Measurements from ENCODE around the gene GPR37. TPM values are rescaled to one million over a fixed set of nuclear protein-coding genes. Genes with fewer than 3 reads are reported as not detected.

GPR37 gene
- total and polyA plus RNA-seq, 10 donors: 0.05 to 6.2 (median 1.7) TPM; not detected in 1

- 48 to 74% (median 68%) methylated on average over 2 of the region's 2 CpGs for WGBS, 5 donors
- Histone ChIP-seq H3K4me3 (no peak overlapping the region), H3K4me1 (no peaks in the 10 kb centered on the region), H3K9me3 (peaks cover 0 to 15% (median 0%) of the 10 kb centered on the region in 8 donors), H3K36me3 (no peaks in the 10 kb centered on the region), H3K27me3 (replicated peaks in 1 of 7) (no peaks in the 10 kb centered on the region), H3K27ac (no peak overlapping the region)
- intact Hi-C loops (cut with DNase I; ENCODE audit: low total_unique reads): no loop called here
- TF ChIP-seq POLR2A (IDR thresholded peaks at IDR 0.05) (no peak), POLR2AphosphoS5 (IDR thresholded peaks at IDR 0.05) (no peak)
- DNase-seq: no peak
Observed at GRCh38 chr7:124800386-124800785, 34.8 kb upstream of the GPR37 start.

GRCh38 chr7:124799448-124799847 is 33.9 kb upstream of the GPR37 start:
- 87 to 96% (median 90%) methylated on average over 6 of the region's 6 CpGs for WGBS, 5 donors
- H3K4me3 ChIP-seq: no peak overlapping the region
- TF ChIP-seq POLR2AphosphoS5 (IDR thresholded peaks at IDR 0.05) (no peak), CTCF (IDR thresholded peaks at IDR 0.05 in 8 of 11, conservative IDR thresholded peaks at IDR 0.05 in 3 of 11) (no peak), POLR2A (IDR thresholded peaks at IDR 0.05) (no peak)
- H3K27ac ChIP-seq: no peak overlapping the region
- H3K9me3 ChIP-seq: peaks cover 0 to 16% (median 0%) of the 10 kb centered on the region in 8 donors
- H3K36me3 ChIP-seq: no peaks in the 10 kb centered on the region
- H3K4me1 ChIP-seq: no peaks in the 10 kb centered on the region
- no peak for DNase-seq
- intact Hi-C loops (cut with DNase I; ENCODE audit: low total_unique reads): no loop called here
- no peaks in the 10 kb centered on the region for H3K27me3 ChIP-seq (replicated peaks in 1 of 7)

- TF ChIP-seq POLR2AphosphoS5 (IDR thresholded peaks at IDR 0.05): no peak
- no peak for TF ChIP-seq POLR2A (IDR thresholded peaks at IDR 0.05)
- no peak for TF ChIP-seq CTCF (IDR thresholded peaks at IDR 0.05 in 8 of 11, conservative IDR thresholded peaks at IDR 0.05 in 3 of 11)
Observed at GRCh38 chr7:124796771-124797170, 31.2 kb upstream of the GPR37 start.

GRCh38 chr7:124792696-124793095 is 27.1 kb upstream of the GPR37 start:
- Histone ChIP-seq H3K4me3 (no peak overlapping the region), H3K27ac (no peak overlapping the region), H3K9me3 (peaks cover 0 to 16% (median 0%) of the 10 kb centered on the region in 8 donors), H3K4me1 (no peaks in the 10 kb centered on the region), H3K36me3 (no peaks in the 10 kb centered on the region), H3K27me3 (replicated peaks in 1 of 7) (peaks cover 0 to 4% (median 0%) of the 10 kb centered on the region in 7 donors)
- intact Hi-C loops (cut with DNase I; ENCODE audit: low total_unique reads): no loop called here
- TF ChIP-seq POLR2AphosphoS5 (IDR thresholded peaks at IDR 0.05): no peak
- no peak for TF ChIP-seq CTCF (IDR thresholded peaks at IDR 0.05 in 8 of 11, conservative IDR thresholded peaks at IDR 0.05 in 3 of 11)
- no peak for TF ChIP-seq POLR2A (IDR thresholded peaks at IDR 0.05)
- DNase-seq: no peak
- WGBS, 5 donors: 75 to 87% (median 82%) methylated on average over 3 of the region's 3 CpGs

More at GRCh38 chr7:124796771-124797170, 31.2 kb upstream of the GPR37 start:
- intact Hi-C loops (cut with DNase I; ENCODE audit: low total_unique reads): no loop called here
- H3K27me3 ChIP-seq (replicated peaks in 1 of 7): peaks cover 0 to 4% (median 0%) of the 10 kb centered on the region in 7 donors
- WGBS, 5 donors: 76 to 92% (median 80%) methylated on average over 2 of the region's 2 CpGs
- DNase-seq: no peak
- H3K9me3 ChIP-seq: peaks cover 0 to 16% (median 0%) of the 10 kb centered on the region in 8 donors
- no peaks in the 10 kb centered on the region for H3K36me3 ChIP-seq
- no peak overlapping the region for H3K27ac ChIP-seq
- H3K4me1 ChIP-seq: no peaks in the 10 kb centered on the region
- H3K4me3 ChIP-seq: no peak overlapping the region

- Histone ChIP-seq H3K4me3 (no peak overlapping the region), H3K27me3 (replicated peaks in 1 of 7) (peaks cover 0 to 4% (median 0%) of the 10 kb centered on the region in 7 donors), H3K27ac (no peak overlapping the region), H3K4me1 (no peaks in the 10 kb centered on the region), H3K9me3 (peaks cover 0 to 16% (median 0%) of the 10 kb centered on the region in 8 donors), H3K36me3 (no peaks in the 10 kb centered on the region)
- TF ChIP-seq POLR2A (IDR thresholded peaks at IDR 0.05) (no peak), CTCF (IDR thresholded peaks at IDR 0.05 in 8 of 11, conservative IDR thresholded peaks at IDR 0.05 in 3 of 11) (no peak), POLR2AphosphoS5 (IDR thresholded peaks at IDR 0.05) (no peak)
- DNase-seq: no peak
- intact Hi-C loops (cut with DNase I; ENCODE audit: low total_unique reads): no loop called here
Observed at GRCh38 chr7:124792002-124792401, 26.4 kb upstream of the GPR37 start.

Measured in spleen (tissue), 11 donors.